Vagina (tissue), 2 donors: ENCODE measurements around the gene CYP4F22. TPM values are rescaled to one million over a fixed set of nuclear protein-coding genes. Genes with fewer than 3 reads are reported as not detected.

ENCODE experiments used
- DNase-seq, 2 donors: peaks; one replicate each; pipeline ENCODE4 v3.0.0-alpha.2; 2017; ENCODE audit errors: extremely low spot score in 2 of 2
- H3K27ac ChIP-seq: fragments of 200-600 bp; sonication (generic); one replicate; pipeline ENCODE4 v1.5.1; 2019
- H3K27me3 ChIP-seq: fragments of 200-600 bp; sonication (generic); one replicate; pipeline ENCODE4 v1.5.1; 2019
- H3K36me3 ChIP-seq, 2 donors: fragments of 200-600 bp; sonication (generic); one replicate each; pipeline ENCODE4 v1.5.1; 2017 to 2019
- H3K4me1 ChIP-seq: fragments of 200-600 bp; sonication (generic); one replicate; pipeline ENCODE4 v1.5.1; 2019
- H3K4me3 ChIP-seq, 2 donors: fragments of 200-600 bp; sonication (generic); 1 replicate in 1 of 2; 2 replicates in 1 of 2; pipeline ENCODE4 v1.5.1; 2016 to 2019
- H3K9me3 ChIP-seq: fragments of 200-600 bp; sonication (generic); one replicate; pipeline ENCODE4 v1.5.1; 2019
- CTCF ChIP-seq, 3 experiments: fragments of 450-650 bp in 2 of 3; fragments of 200-600 bp in 1 of 3; sonication (generic) in 1 of 3; IDR thresholded peaks; one replicate each; pipeline ENCODE4 v1.5.1; 2017 to 2019; ENCODE audit warnings: antibody characterized with exemption in 3 of 3, mild to moderate bottlenecking in 2 of 3, moderate library complexity in 2 of 3
- POLR2A ChIP-seq, 2 donors: fragments of 450-650 bp; IDR thresholded peaks; one replicate each; pipeline ENCODE4 v1.6.1; 2017; ENCODE audit warnings: antibody characterized with exemption in 2 of 2, mild to moderate bottlenecking in 2 of 2, moderate library complexity in 2 of 2
- POLR2AphosphoS5 ChIP-seq, 2 donors: sonication (generic); formaldehyde crosslinking; IDR thresholded peaks; one replicate each; pipeline ENCODE4 v1.9.0; 2017; ENCODE audit warnings: antibody characterized with exemption in 2 of 2, mild to moderate bottlenecking in 2 of 2, low read depth in 1 of 2; ENCODE audit not compliant: insufficient read depth in 1 of 2
- intact Hi-C: fragments of 100-400 bp; cut with DNase I; formaldehyde crosslinking; loops from one replicate; pipeline ENCODE4 v1.15.1; 2023
- total RNA-seq: library from RNA; depleted of rRNA; stranded (reverse); fragments of >200 nt; gene quantifications from one replicate; pipeline ENCODE4 v1.2.3, GENCODE V29; 2016

CYP4F22 gene
- 12.3 TPM for total RNA-seq

- no peaks in the 10 kb centered on the region for H3K9me3 ChIP-seq
- H3K4me1 ChIP-seq = peaks cover 18% of the 10 kb centered on the region
- intact Hi-C loops = no loop called here
- no peak for TF ChIP-seq POLR2AphosphoS5 (IDR thresholded peaks at IDR 0.05; ENCODE audit: insufficient read depth in 1 of 2, low read depth in 1 of 2)
- TF ChIP-seq POLR2A (IDR thresholded peaks at IDR 0.05) = no peak
- no peak for TF ChIP-seq CTCF (IDR thresholded peaks at IDR 0.05)
- H3K36me3 ChIP-seq = no peaks in the 10 kb centered on the region
- H3K27me3 ChIP-seq = no peaks in the 10 kb centered on the region
- peak within 1 kb of the TSS; percentile 31 to 39 for H3K4me3 ChIP-seq
- DNase-seq = no peak
- no peak within 1 kb of the TSS for H3K27ac ChIP-seq
Observed at GRCh38 chr19:15508035-15508710, at the start of gene CYP4F22. Gene CYP4F22 (plus strand): TSS chr19:15508525. CDS start chr19:15525337, 16,812 bp downstream.

GRCh38 chr19:15461694-15462093, 46.6 kb upstream of the CYP4F22 start:
- no peaks in the 10 kb centered on the region for H3K36me3 ChIP-seq
- H3K4me3 ChIP-seq = no peak overlapping the region
- no peak for TF ChIP-seq CTCF (IDR thresholded peaks at IDR 0.05)
- TF ChIP-seq POLR2A (IDR thresholded peaks at IDR 0.05) = no peak
- TF ChIP-seq POLR2AphosphoS5 (IDR thresholded peaks at IDR 0.05; ENCODE audit: insufficient read depth in 1 of 2, low read depth in 1 of 2) = no peak
- H3K4me1 ChIP-seq = peaks cover 15% of the 10 kb centered on the region
- no peak for DNase-seq
- intact Hi-C loops = no loop called here
- H3K27ac ChIP-seq = no peak overlapping the region
- H3K9me3 ChIP-seq = no peaks in the 10 kb centered on the region
- H3K27me3 ChIP-seq = no peaks in the 10 kb centered on the region

- Histone ChIP-seq H3K36me3 (no peaks in the 10 kb centered on the region), H3K4me1 (no peaks in the 10 kb centered on the region), H3K27ac (peak overlapping the region; percentile 33), H3K9me3 (no peaks in the 10 kb centered on the region), H3K4me3 (peak overlapping the region; percentile 33 to 41), H3K27me3 (no peaks in the 10 kb centered on the region)
- no peak for DNase-seq
- intact Hi-C loops = no loop called here
- TF ChIP-seq CTCF (IDR thresholded peaks at IDR 0.05) (no peak), POLR2AphosphoS5 (IDR thresholded peaks at IDR 0.05; ENCODE audit: insufficient read depth in 1 of 2, low read depth in 1 of 2) (peak in 1 of 2 donors; percentile 34), POLR2A (IDR thresholded peaks at IDR 0.05) (no peak)
Observed at GRCh38 chr19:15463861-15464371, 44.4 kb upstream of the CYP4F22 start.

- intact Hi-C loops = no loop called here
- H3K4me3 ChIP-seq = peak within 1 kb of the TSS; percentile 33 to 41
- H3K4me1 ChIP-seq = peaks cover 7% of the 10 kb centered on the region
- DNase-seq = no peak
- H3K36me3 ChIP-seq = no peaks in the 10 kb centered on the region
- H3K9me3 ChIP-seq = no peaks in the 10 kb centered on the region
- no peak for TF ChIP-seq POLR2AphosphoS5 (IDR thresholded peaks at IDR 0.05; ENCODE audit: insufficient read depth in 1 of 2, low read depth in 1 of 2)
- no peak for TF ChIP-seq CTCF (IDR thresholded peaks at IDR 0.05)
- TF ChIP-seq POLR2A (IDR thresholded peaks at IDR 0.05) = no peak
- peak within 1 kb of the TSS; percentile 33 for H3K27ac ChIP-seq
- H3K27me3 ChIP-seq = no peaks in the 10 kb centered on the region
Observed at GRCh38 chr19:15464394-15465385, 43.6 kb upstream of the CYP4F22 start, which contains the start of gene RASAL3. Gene RASAL3 (minus strand): TSS chr19:15464544. CDS start chr19:15464358, 186 bp downstream.
